ENCODE measurements around the gene SIRT7.

GRCh38 chr17:81877569-81877968, 40.4 kb downstream of the SIRT7 start:
- TF ChIP-seq EZH2 (IDR thresholded peaks at IDR 0.05; ENCODE audit: insufficient read depth, low read length): no peak
- TF ChIP-seq CTCF (IDR thresholded peaks at IDR 0.05; ENCODE audit: insufficient read depth, low read depth, low read length): no peak
